Esophagus squamous epithelium (tissue), 5 donors: ENCODE data around the gene KLF7. TPM values are rescaled to one million over a fixed set of nuclear protein-coding genes. Genes with fewer than 3 reads are reported as not detected.

Experiments
- DNase-seq: peaks from one replicate; lab custom pipeline; 2025; lab: John Stamatoyannopoulos, UW
- H3K27ac ChIP-seq, 4 donors: fragments of 200-600 bp; sonication (generic); one replicate each; pipeline ENCODE4 v1.5.1; 2016 to 2019; ENCODE audit warnings: mild to moderate bottlenecking in 1 of 4
- H3K27me3 ChIP-seq, 4 donors: fragments of 200-600 bp; sonication (generic); 1 replicate in 3 of 4; 2 replicates in 1 of 4; pipeline versions ENCODE4 v1.5.1 to v1.6.0; 2017 to 2021; ENCODE audit warnings: antibody characterized with exemption in 1 of 4
- H3K36me3 ChIP-seq, 3 donors: fragments of 200-600 bp; sonication (generic); one replicate each; pipeline ENCODE4 v1.5.1; 2016 to 2019
- H3K4me1 ChIP-seq, 3 donors: fragments of 200-600 bp; sonication (generic); one replicate each; pipeline ENCODE4 v1.5.1; 2017 to 2019
- H3K4me3 ChIP-seq, 4 donors: fragments of 200-600 bp; sonication (generic); 1 replicate in 3 of 4; 2 replicates in 1 of 4; pipeline ENCODE4 v1.5.1; 2016 to 2019; ENCODE audit warnings: mild to moderate bottlenecking in 2 of 4, moderate library complexity in 1 of 4
- H3K9me3 ChIP-seq, 3 donors: fragments of 200-600 bp; sonication (generic); one replicate each; pipeline ENCODE4 v1.5.1; 2016 to 2019
- CTCF ChIP-seq, 6 experiments: fragments of 450-650 bp in 4 of 6; fragments of 200-600 bp in 2 of 6; sonication (generic) in 2 of 6; IDR thresholded peaks; one replicate each; pipeline ENCODE4 v1.5.1; 2016 to 2019; ENCODE audit warnings: antibody characterized with exemption in 6 of 6, mild to moderate bottlenecking in 4 of 6, moderate library complexity in 4 of 6
- POLR2A ChIP-seq, 4 donors: fragments of 450-650 bp; IDR thresholded peaks; one replicate each; pipeline ENCODE4 v1.6.1; 2017; ENCODE audit warnings: antibody characterized with exemption in 4 of 4, mild to moderate bottlenecking in 4 of 4, moderate library complexity in 3 of 4
- WGBS, 2 donors: methylation state at CpG; one replicate each; pipeline ENCODE4 v1.1.5; 2018; 5-methylcytosine and 5-hydroxymethylcytosine counted together
- intact Hi-C: fragments of 100-400 bp; cut with DNase I; formaldehyde crosslinking; loops from one replicate; pipeline ENCODE4 v1.15.0; 2022
- total RNA-seq, 4 donors: library from RNA; depleted of rRNA; stranded (reverse); fragments of >200 nt; gene quantifications; one replicate each; pipeline ENCODE4 v1.1.0, GENCODE V29; 2016
- donor health status: DM: yes; HTN: yes; CAD: no.

The KLF7 gene
- total RNA-seq, 4 donors from 2014 or later = 6.5 to 24.8 (median 15.2) TPM

- Histone ChIP-seq H3K4me1 (no peaks in the 10 kb centered on the region), H3K27ac (no peak overlapping the region), H3K9me3 (no peaks in the 10 kb centered on the region), H3K36me3 (no peaks in the 10 kb centered on the region), H3K27me3 (no peaks in the 10 kb centered on the region), H3K4me3 (no peak overlapping the region)
- DNase-seq = no peak
- 58 to 73% methylated on average over 2 of the region's 2 CpGs for WGBS, 2 donors
- TF ChIP-seq POLR2A (IDR thresholded peaks at IDR 0.05) = no peak
- no peak for TF ChIP-seq CTCF (IDR thresholded peaks at IDR 0.05)
- intact Hi-C loops = no loop called here
Measured at GRCh38 chr2:207194028-207194427, 28.3 kb upstream of the KLF7 start.

- Histone ChIP-seq H3K27ac (no peak overlapping the region), H3K4me3 (no peak overlapping the region), H3K9me3 (peaks cover 0 to 7% (median 7%) of the 10 kb centered on the region in 3 donors), H3K4me1 (no peaks in the 10 kb centered on the region), H3K36me3 (no peaks in the 10 kb centered on the region), H3K27me3 (no peaks in the 10 kb centered on the region)
- 43 to 46% methylated on average over 3 of the region's 3 CpGs for WGBS, 2 donors
- TF ChIP-seq CTCF (IDR thresholded peaks at IDR 0.05) (no peak), POLR2A (IDR thresholded peaks at IDR 0.05) (no peak)
- intact Hi-C loops = no loop called here
- no peak for DNase-seq
Measured at GRCh38 chr2:207188626-207189419, 23.1 kb upstream of the KLF7 start.

- intact Hi-C loops = no loop called here
- 0 to 67% methylated on average over 1 to 5 of the region's 6 CpGs for WGBS, 2 donors
- Histone ChIP-seq H3K27ac (no peak overlapping the region), H3K9me3 (peaks cover 0 to 7% (median 7%) of the 10 kb centered on the region in 3 donors), H3K4me1 (no peaks in the 10 kb centered on the region), H3K27me3 (no peaks in the 10 kb centered on the region), H3K4me3 (no peak overlapping the region), H3K36me3 (no peaks in the 10 kb centered on the region)
- TF ChIP-seq POLR2A (IDR thresholded peaks at IDR 0.05) (no peak), CTCF (IDR thresholded peaks at IDR 0.05) (no peak)
- DNase-seq = no peak
Measured at GRCh38 chr2:207185372-207185771, 19.6 kb upstream of the KLF7 start.

GRCh38 chr2:207184768-207185167, 19.0 kb upstream of the KLF7 start:
- no peak for TF ChIP-seq CTCF (IDR thresholded peaks at IDR 0.05)
- no peak for TF ChIP-seq POLR2A (IDR thresholded peaks at IDR 0.05)
- no peaks in the 10 kb centered on the region for H3K27me3 ChIP-seq
- H3K36me3 ChIP-seq = no peaks in the 10 kb centered on the region
- H3K27ac ChIP-seq = no peak overlapping the region
- peaks cover 0 to 7% (median 7%) of the 10 kb centered on the region in 3 donors for H3K9me3 ChIP-seq
- intact Hi-C loops = no loop called here
- no peak for DNase-seq
- 72 to 73% methylated on average over 5 of the region's 5 CpGs for WGBS, 2 donors
- H3K4me3 ChIP-seq = no peak overlapping the region
- no peaks in the 10 kb centered on the region for H3K4me1 ChIP-seq

- no peak for TF ChIP-seq POLR2A (IDR thresholded peaks at IDR 0.05)
- TF ChIP-seq CTCF (IDR thresholded peaks at IDR 0.05) = no peak
- H3K27me3 ChIP-seq = no peaks in the 10 kb centered on the region
- DNase-seq = no peak
- no peaks in the 10 kb centered on the region for H3K36me3 ChIP-seq
- WGBS, 2 donors = 83 to 86% methylated on average over 2 of the region's 2 CpGs
- H3K4me1 ChIP-seq = no peaks in the 10 kb centered on the region
- no peak overlapping the region for H3K4me3 ChIP-seq
- intact Hi-C loops = no loop called here
- H3K9me3 ChIP-seq = peaks cover 0 to 7% (median 7%) of the 10 kb centered on the region in 3 donors
- no peak overlapping the region for H3K27ac ChIP-seq
Measured at GRCh38 chr2:207184348-207184747, 18.6 kb upstream of the KLF7 start.
